ENCODE data around the gene NPAS1.

The NPAS1 gene, protein sequence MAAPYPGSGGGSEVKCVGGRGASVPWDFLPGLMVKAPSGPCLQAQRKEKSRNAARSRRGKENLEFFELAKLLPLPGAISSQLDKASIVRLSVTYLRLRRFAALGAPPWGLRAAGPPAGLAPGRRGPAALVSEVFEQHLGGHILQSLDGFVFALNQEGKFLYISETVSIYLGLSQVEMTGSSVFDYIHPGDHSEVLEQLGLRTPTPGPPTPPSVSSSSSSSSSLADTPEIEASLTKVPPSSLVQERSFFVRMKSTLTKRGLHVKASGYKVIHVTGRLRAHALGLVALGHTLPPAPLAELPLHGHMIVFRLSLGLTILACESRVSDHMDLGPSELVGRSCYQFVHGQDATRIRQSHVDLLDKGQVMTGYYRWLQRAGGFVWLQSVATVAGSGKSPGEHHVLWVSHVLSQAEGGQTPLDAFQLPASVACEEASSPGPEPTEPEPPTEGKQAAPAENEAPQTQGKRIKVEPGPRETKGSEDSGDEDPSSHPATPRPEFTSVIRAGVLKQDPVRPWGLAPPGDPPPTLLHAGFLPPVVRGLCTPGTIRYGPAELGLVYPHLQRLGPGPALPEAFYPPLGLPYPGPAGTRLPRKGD
- total RNA-seq, result 0.54 to 0.62 reads per million in 2 donors

GRCh38 chr19:47019431-47020041 is at the start of gene NPAS1:
Gene NPAS1, plus strand, starts transcription at chr19:47019837. Its CDS starts 1,211 bp downstream, at chr19:47021048.
- DNase-seq, result no peak

DNA sequence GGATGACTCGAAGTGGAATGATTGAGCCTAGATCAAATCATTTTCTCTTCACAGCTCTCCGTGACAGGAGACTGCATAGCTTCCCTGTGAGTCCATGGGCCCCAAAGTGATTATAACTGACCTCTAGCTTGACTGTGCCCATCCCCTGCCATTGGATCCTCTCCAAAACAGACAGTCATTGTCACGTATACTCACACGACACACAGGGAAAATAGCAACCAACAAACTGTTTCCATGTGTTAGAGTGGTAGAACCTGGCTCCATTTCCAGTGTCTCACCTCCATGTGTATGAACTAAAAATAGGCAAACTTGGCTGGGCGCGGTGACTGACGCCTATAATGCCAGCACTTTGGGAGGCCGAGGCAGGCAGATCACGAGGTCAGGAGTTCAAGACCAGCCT is 48.8 kb upstream of the NPAS1 start:
- no peak for DNase-seq

DNA sequence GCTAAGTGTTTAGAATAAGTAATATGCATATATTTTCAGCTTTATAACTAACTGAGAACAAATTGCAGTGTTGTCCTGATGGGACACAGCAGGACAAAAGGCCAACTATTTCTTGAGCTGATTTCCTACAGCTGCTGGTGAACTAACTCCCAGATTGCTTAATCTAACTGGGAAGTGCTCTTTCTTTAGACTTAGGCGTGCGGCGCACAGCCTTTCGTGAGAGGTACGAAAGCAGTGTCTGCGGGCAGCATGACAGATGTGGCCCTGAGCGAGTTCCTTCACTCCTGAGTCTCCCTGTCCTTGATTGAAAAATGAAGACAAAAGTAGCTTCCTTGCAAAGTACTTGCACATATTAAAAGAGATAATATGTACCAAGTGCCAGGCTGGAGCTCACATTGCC is 47.3 kb upstream of the NPAS1 start:
- DNase-seq, result no peak

DNA sequence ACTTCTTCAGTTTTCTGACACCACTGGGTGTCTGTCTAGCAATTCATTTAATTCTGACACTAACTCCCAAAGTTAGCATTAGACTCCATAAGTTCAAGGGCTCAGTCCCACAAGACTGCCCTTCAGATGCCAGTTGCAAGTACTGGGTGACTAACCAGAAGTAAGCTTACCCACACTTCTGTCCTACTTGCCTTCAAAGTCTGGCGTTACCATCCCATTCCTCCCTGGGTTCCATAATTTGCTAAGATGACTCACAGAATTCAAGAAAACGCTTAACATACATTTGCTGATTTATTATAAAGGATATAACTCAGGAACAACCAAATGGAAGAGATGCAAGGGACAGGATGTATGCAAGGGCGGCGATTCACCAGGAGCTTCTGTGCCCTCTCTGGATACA is 45.5 kb upstream of the NPAS1 start:
- DNase-seq, result no peak

DNA sequence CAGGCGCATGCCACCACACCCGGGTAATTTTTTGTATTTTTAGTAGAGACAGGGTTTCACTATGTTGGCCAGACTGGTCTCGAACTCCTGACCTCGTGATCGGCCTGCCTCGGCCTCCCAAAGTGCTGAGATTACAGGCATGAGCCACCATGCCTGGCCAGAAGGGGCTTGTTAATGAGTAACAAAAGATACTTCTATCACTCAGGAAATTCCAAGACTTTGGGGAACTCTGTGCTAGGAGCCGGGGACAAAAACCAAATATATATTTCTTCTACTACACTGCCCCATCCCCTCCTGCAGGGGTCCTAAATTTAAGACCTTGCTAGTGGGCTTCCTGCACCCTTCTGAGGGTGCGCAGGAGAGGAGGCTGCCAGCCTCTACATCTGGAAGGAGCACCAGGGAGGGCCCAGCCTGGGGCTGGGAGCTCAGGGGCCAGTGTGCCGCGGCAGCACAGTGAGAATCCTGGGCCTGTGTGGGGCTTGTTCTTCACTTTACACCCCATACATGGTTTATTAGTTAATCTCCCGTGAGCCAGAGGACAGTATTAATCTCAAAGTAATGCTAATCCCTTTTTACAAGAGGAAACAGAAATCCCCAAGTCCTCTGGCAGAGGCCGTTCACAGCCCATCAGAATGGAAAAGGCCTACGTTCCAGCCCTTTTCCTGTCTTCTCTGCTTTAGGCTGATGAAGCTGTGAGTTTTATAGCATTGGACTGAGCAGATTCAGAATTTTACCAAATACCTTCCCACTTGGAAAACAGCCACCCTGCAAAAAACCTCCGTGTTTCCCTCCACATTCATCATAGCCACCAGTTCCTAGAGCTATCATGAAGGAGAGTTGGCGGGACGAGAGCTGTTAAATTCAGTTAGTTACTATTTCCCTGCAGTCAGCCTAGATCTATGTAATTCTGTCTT is 44.4 kb upstream of the NPAS1 start:
- no peak for DNase-seq

- DNase-seq, result no peak
These were observed 43.5 kb upstream of the NPAS1 start for GRCh38 chr19:46975925-46976782.

DNA sequence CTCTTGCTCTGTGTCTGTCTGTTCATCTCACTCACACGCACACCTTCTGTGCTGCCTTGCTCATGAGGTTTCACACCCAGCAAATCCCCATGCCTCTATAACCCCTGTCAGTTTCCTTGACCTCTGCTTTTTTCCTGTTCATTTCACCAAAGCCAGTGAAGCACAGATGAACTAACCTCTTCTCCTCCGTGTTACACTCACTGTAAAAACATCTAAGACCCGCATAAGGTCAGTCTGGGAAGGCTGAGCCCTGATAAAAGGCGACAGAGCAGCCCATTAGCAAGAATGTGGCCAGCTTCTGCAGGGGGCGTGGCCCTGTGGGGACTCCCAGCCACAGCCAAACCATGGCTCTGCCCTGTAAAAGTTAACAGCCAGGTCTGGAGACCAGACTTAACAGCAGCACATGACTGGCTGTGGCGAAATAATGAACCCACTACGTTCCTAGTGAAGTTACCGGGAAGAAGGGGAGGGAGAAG is 42.8 kb upstream of the NPAS1 start:
- DNase-seq, result no peak

DNA sequence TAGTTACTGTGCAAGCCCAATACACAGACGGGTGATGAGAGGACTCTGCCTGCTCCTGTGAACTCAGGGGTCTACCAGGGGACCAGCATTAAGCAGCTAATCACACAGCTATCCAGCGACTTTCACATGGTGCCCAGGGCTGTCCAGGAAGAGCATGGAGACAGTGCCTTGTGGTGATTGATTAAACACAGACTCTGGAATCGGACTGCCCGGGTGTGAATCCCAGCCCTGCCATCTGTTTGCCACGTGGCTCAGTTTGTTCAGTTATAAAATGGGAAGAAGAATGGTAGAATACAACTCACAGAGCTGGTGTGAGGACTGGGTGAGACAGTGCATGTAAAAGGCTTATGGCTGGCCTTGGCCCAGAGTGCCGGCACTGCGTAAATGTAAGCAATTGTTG is 42.1 kb upstream of the NPAS1 start:
- no peak for DNase-seq

DNA sequence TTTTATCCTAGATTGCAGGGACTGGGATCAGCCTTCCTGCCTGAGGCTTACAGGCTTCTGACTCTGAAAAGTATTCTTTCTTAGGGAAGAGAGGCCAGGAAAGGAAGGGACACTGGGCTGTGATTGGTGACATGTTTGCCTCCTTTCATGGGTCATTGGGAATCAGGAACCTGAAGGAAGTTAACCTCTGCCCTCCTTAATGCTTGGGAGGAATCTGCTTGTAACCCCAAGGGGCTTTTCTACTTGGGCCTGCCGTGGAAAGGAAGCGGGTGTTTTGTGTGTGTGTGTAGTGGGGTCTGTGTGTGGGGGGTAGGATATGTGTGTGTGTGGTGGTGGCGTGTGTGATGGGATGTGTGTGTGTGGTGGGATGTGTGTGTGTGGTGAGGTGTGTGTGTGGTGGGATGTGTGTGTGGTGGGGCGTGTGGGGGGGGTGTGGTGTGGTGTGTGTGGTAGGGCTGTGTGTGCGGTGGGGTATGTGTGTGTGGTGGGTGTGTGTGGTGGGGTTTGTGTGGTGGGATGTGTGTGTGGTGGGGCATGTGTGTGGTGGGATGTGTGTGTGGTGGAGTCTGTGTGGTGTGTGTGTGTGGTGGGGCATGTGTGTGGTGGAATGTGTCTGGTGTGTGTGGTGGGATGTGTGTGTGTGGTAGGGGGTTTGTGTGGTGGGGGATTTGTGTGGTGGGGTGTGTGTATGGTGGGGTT is 41.3 kb upstream of the NPAS1 start:
- peak in 1 of 5 experiments; percentile 52 for DNase-seq

DNA sequence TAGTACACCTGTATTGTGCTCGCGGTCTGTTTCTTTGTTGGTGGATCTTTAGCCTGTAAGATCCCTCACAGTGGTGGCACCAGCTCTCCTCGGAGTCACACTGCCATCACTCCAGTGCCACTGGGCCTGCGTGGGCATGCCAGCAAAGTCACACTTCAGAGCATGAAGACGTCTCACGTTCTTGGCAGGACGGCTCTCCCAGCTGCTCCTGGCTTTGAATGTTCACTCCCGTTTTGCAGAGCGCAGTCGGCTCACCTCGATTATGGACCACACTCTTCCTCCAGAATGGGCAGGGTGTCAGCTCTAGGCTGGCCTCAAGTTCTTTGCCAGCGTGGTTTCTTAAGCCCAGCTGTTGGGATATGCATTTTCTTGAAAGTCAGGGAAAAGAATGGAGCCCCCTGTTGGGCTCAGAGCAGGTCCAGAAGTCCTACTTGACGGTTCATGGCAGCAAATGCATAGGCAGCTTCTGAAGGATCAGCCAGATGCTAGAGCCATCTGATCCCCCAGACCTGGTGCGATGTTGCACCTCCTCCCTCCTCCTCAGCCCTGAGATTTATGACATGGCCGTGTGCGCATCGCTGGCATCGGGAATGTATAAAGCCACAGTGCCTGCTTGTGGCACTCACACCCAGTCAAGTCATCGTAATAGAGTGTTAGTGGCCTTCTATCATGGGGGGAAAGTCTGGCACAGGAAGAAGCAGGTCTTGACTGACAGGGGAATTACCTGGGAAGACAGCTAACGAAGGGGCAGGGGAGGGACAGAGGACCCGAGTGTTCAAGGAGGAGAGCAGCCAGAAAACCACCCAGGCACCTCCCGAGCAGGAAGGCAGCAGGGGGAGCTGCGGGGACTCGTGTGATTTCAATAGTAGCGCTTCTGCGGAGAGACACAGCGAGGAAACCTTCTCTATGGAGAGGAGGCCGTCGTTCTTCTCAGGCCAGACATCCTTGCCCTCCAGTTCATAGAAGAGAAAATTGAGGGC is 40.2 kb upstream of the NPAS1 start:
- DNase-seq, result no peak

DNA sequence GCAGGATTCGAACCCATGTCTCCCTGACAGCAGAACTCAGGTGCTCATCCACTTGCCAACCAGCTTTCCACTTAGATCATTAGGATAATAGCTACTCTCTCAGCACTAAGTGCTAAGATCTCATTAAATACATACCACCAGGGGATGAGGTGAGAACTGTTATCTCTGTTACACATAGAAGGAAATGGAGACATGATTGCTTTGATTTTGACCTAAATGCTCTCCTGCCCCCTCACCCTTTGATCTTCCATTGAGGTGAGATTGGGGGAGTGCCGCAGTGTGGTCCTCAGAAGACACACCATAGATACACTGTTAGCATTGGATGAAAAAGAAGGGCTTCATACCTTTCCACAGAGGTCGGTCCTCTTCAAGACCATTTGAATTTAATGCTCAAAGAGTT is 38.9 kb upstream of the NPAS1 start:
- peak in 1 of 5 experiments; percentile 60 for DNase-seq

- DNase-seq, result no peak
These were observed 38.2 kb upstream of the NPAS1 start for GRCh38 chr19:46981286-46981945.

- DNase-seq, result no peak
These were observed 36.5 kb upstream of the NPAS1 start for GRCh38 chr19:46983097-46983496.

- DNase-seq, result no peak
These were observed 35.3 kb upstream of the NPAS1 start for GRCh38 chr19:46984077-46985010.

DNA sequence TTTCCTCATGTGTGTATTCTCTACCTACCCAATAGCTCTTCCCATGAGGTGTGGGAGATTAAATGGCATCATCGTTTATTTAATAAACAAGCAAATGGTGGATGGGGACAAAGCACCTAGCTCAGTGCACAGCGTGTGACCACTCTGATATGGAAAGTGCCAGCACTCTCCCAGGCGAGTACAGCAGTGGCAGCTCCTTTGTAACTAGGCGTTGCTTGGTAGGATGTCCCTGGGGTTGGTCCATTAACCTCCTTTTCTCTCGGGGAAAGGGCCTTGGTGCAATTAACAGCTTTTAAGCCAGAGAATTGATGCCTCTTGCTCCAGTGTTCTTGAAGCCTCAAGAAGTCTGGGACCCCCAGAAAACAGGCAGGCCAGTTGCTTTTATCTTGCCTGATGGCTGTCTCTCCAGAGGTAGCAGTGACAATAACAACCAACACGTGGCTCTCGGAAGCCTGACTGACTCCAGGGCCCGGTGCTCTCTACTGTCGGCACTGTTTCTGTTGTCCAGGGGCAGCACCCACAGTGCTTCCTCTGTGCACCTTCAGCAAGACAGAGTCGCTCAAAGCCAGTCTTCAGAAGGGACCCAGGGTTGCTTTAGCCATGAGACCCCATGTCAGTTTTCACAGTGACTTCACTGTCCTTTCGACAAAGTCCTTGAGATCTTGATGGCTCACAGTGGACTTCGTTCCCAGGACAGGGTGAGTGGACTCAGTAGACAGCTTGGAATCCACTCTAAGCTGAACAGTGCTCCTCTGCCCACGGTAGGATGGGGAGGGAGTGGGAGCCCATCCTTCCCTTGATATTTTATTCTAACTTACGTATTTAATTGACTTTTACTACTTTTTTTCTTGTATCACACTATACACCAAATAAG is 33.9 kb upstream of the NPAS1 start:
- DNase-seq, result no peak

- DNase-seq, result no peak
These were observed 30.9 kb upstream of the NPAS1 start for GRCh38 chr19:46988614-46989230.
